Lower lobe of right lung (tissue), 2 donors: Measurements from ENCODE around the gene DUS3L. TPM values are rescaled to one million over a fixed set of nuclear protein-coding genes. Genes with fewer than 3 reads are reported as not detected.

Source experiments
- ATAC-seq, 2 donors: fragments of 200-7000 bp; cut with Tn5 transposase; one replicate each; pipeline ENCODE4 v1.9.1; 2020 to 2022; ENCODE audit warnings: mild to moderate bottlenecking in 2 of 2, moderate library complexity in 2 of 2
- DNase-seq: peaks from one replicate; pipeline ENCODE4 v3.0.0-alpha.2; 2020
- H3K27ac ChIP-seq: fragments of 200-600 bp; one replicate; pipeline ENCODE4 v1.8.0; 2022
- H3K27me3 ChIP-seq: fragments of 200-600 bp; one replicate; pipeline ENCODE4 v1.8.0; 2022; ENCODE audit warnings: low read depth
- H3K36me3 ChIP-seq: fragments of 200-600 bp; one replicate; pipeline ENCODE4 v1.8.0; 2022; ENCODE audit warnings: mild to moderate bottlenecking
- H3K4me1 ChIP-seq: fragments of 200-600 bp; one replicate; pipeline ENCODE4 v1.8.0; 2022
- H3K4me3 ChIP-seq: fragments of 200-600 bp; one replicate; pipeline ENCODE4 v1.8.0; 2022; ENCODE audit warnings: mild to moderate bottlenecking
- H3K9me3 ChIP-seq: fragments of 200-600 bp; one replicate; pipeline ENCODE4 v1.8.0; 2022
- intact Hi-C: fragments of 100-400 bp; cut with DNase I; formaldehyde crosslinking; loops from one replicate; pipeline ENCODE4 v1.11.0; 2022
- total RNA-seq: library from RNA; stranded (reverse); fragmentation: NEBNext Ultra II Directional; extraction: Animal tissue kit (Norgen Biotek cat#: 25700); gene quantifications from one replicate; pipeline ENCODE4 v1.2.1, GENCODE V29; 2021
- TF ChIP-seq, protein P1 (sequence below): fragments of 200-600 bp; IDR thresholded peaks from one replicate; pipeline ENCODE4 v1.8.0; 2022; ENCODE audit warnings: antibody characterized with exemption, mild to moderate bottlenecking
- donor health status: DM: no; HTN: yes; CAD: no; lungs with severe emphysema.

DUS3L gene
- total RNA-seq, 1 donor from 2014 or later = 24.3 TPM

DNA sequence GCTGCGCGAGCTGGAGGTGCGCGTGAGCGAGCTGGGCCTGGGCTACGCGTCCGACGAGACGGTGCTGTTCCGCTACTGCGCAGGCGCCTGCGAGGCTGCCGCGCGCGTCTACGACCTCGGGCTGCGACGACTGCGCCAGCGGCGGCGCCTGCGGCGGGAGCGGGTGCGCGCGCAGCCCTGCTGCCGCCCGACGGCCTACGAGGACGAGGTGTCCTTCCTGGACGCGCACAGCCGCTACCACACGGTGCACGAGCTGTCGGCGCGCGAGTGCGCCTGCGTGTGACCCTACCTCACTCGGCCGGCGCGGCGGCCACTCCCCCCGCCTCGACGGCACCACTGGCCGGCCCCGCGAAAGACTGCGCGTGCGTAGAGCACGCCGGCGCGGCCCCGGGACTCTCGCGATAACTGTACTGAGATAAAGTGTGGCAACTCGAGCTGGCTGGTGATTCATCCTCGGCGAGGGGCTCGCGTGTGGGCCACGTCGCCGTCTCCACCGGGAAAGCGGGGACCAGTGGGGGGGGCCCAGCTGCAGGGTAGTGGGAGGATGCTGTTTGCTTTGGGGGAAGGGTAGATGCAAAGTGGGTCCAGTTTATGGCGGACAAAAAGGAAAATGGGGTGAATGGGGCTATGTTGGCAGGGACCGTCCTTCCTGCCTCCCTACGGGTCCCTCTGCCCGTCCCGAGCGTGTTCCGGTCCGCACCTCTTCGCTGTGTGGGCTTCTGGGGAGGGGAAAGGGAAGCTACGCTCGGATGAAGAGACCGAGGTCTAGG, 37.1 kb upstream of the DUS3L start:
- DNase-seq (peak; percentile 94), ATAC-seq (peak; percentile 94)
- H3K27ac ChIP-seq = peak overlapping the region; percentile 81
- TF ChIP-seq, protein P1, sequence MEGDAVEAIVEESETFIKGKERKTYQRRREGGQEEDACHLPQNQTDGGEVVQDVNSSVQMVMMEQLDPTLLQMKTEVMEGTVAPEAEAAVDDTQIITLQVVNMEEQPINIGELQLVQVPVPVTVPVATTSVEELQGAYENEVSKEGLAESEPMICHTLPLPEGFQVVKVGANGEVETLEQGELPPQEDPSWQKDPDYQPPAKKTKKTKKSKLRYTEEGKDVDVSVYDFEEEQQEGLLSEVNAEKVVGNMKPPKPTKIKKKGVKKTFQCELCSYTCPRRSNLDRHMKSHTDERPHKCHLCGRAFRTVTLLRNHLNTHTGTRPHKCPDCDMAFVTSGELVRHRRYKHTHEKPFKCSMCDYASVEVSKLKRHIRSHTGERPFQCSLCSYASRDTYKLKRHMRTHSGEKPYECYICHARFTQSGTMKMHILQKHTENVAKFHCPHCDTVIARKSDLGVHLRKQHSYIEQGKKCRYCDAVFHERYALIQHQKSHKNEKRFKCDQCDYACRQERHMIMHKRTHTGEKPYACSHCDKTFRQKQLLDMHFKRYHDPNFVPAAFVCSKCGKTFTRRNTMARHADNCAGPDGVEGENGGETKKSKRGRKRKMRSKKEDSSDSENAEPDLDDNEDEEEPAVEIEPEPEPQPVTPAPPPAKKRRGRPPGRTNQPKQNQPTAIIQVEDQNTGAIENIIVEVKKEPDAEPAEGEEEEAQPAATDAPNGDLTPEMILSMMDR = no peak
- no peaks in the 10 kb centered on the region for H3K9me3 ChIP-seq
- peaks cover 14% of the 10 kb centered on the region for H3K4me1 ChIP-seq
- H3K4me3 ChIP-seq = peak overlapping the region; percentile 62
- intact Hi-C loops = no loop called here
- peaks cover 18% of the 10 kb centered on the region for H3K27me3 ChIP-seq
- no peaks in the 10 kb centered on the region for H3K36me3 ChIP-seq

DNA sequence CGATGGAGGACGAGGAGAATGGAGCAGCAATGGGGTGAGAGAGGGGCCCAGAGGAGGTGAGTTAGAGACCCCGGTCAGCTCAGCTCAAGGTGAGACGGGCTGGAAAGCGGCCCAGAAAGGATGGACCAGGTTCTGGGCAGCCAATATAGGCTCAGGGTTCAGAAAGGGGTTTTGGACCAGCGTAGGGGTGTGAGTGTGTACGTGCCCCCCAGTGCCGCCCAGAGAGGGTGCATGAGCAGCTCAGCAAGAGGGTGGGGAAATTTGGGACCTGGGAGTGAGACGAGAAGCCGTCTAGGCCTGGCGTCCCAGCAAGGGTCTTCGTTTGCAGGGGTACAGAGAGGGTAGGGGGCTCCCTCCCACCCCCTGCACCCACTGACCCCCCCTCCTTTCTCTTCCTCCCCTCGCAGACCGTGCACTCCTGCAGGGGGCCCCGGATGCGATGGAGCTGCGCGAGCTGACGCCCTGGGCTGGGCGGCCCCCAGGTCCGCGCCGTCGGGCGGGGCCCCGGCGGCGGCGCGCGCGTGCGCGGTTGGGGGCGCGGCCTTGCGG, 36.5 kb upstream of the DUS3L start:
- peaks cover 18% of the 10 kb centered on the region for H3K27me3 ChIP-seq
- H3K4me1 ChIP-seq = peaks cover 14% of the 10 kb centered on the region
- H3K4me3 ChIP-seq = peak overlapping the region; percentile 62
- no peaks in the 10 kb centered on the region for H3K9me3 ChIP-seq
- intact Hi-C loops = no loop called here
- H3K36me3 ChIP-seq = no peaks in the 10 kb centered on the region
- TF ChIP-seq, protein P1 = no peak
- ATAC-seq (no peak), DNase-seq (no peak)
- H3K27ac ChIP-seq = peak overlapping the region; percentile 81

DNA sequence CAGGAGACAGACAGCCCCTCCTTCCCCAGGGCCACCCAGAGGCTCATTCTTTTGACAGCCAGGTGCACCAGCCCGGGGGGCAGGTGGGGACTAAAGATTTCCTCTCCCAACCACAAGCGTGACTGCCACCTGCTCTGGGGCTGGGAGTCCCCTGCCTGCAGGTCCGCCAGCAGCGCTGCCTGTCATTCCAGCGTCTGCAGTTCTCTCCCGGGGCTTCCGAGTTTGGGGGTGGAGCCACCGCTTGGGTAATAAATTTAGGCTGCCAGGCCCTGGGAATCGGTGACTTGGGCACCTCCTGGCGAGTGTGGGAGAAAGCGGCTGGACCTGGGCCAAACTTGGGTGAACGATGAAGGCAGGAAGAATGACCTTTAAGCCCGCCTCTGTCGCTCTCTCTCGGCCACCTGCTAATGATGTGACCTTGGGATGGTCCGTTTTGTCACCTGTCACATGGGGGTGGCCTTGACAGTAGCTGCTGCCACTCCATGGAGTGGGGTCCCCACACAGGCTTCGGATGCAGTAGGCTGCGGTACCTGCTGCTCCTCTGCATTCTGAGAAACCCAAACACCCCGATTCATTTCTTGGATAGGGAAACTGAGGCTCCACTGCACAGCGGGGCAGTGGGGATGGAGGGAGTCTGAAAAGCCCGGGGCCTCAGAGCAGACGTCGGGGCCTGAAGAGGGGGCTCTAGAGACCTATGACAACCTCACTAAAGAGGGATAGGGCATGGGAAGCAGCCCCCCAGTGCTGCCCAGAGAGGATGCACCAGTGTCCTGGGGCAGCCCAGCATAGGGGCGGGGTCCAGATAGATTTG, 35.8 kb upstream of the DUS3L start:
- H3K9me3 ChIP-seq = no peaks in the 10 kb centered on the region
- H3K36me3 ChIP-seq = no peaks in the 10 kb centered on the region
- peaks cover 14% of the 10 kb centered on the region for H3K4me1 ChIP-seq
- intact Hi-C loops = no loop called here
- ATAC-seq (peak in 1 of 2 donors; percentile 25), DNase-seq (peak; percentile 80)
- H3K27me3 ChIP-seq = peaks cover 18% of the 10 kb centered on the region
- peak overlapping the region; percentile 62 for H3K4me3 ChIP-seq
- TF ChIP-seq, protein P1 = no peak
- peak overlapping the region; percentile 81 for H3K27ac ChIP-seq

DNA sequence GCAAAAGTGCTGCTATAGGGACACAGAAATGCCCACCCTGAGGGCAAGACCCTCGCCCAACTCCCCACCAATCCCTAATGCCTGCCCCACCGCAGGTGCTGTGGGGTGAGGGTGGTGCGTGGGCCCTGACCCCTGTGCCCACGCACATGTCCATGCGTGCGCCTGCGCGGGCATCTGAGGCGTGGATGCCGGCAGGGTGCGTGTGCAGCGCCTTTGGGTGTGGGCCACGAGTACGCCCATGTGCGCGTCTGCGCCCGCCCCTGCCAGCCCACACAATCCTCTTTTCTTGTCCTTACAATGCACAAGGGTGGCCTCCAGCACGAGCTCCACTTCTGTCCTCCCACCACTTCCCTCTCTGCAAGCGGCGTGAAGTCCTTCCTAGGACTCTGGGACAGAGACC, 34.2 kb upstream of the DUS3L start:
- no peaks in the 10 kb centered on the region for H3K36me3 ChIP-seq
- H3K27me3 ChIP-seq = peaks cover 18% of the 10 kb centered on the region
- TF ChIP-seq, protein P1 = no peak
- H3K4me1 ChIP-seq = peaks cover 14% of the 10 kb centered on the region
- H3K27ac ChIP-seq = no peak overlapping the region
- intact Hi-C loops = no loop called here
- no peak for ATAC-seq
- H3K4me3 ChIP-seq = no peak overlapping the region
- no peaks in the 10 kb centered on the region for H3K9me3 ChIP-seq
- no peak for DNase-seq

DNA sequence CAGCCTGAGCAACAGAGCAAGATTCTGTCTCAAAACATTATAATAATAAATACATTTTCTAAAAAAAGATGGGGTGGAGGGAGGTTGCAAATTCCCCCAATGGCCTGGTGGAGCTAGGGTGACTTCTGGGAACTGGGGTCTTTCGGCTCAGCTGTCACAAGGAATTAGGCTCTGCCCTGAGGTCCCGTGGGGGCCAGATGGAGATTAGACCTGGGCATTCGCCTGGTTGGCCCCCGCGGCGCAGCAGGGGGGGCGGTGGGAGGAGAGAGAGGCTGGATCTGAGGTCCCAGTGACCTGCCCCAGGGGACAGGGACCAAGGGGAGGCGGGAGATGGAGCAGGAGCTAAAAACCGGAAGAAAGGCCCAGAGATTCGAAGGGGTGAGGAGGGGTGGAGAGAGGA, 33.8 kb upstream of the DUS3L start:
- ATAC-seq = no peak
- Histone ChIP-seq H3K4me1 (peaks cover 14% of the 10 kb centered on the region), H3K9me3 (no peaks in the 10 kb centered on the region), H3K4me3 (no peak overlapping the region), H3K27me3 (peaks cover 16% of the 10 kb centered on the region), H3K36me3 (no peaks in the 10 kb centered on the region), H3K27ac (no peak overlapping the region)
- DNase-seq = no peak
- TF ChIP-seq, protein P1 = no peak
- intact Hi-C loops = no loop called here
